HT-29 (cell line): ENCODE results near the gene ADAM10. TPM values are rescaled to one million over a fixed set of nuclear protein-coding genes. Genes with fewer than 3 reads are reported as not detected.

Source experiments
- DNase-seq: peaks from one replicate; pipeline ENCODE4 v3.0.0-alpha.2; 2015; ENCODE audit warnings: low spot score
- total RNA-seq: library from RNA; depleted of rRNA; stranded (reverse); fragments of >200 nt; shearing (Covaris generic); gene quantifications from 2 replicates; pipeline ENCODE4 v1.2.3, GENCODE V29; 2014

The ADAM10 gene
- total RNA-seq, 1 experiment from 2014 or later = 138 TPM

DNA sequence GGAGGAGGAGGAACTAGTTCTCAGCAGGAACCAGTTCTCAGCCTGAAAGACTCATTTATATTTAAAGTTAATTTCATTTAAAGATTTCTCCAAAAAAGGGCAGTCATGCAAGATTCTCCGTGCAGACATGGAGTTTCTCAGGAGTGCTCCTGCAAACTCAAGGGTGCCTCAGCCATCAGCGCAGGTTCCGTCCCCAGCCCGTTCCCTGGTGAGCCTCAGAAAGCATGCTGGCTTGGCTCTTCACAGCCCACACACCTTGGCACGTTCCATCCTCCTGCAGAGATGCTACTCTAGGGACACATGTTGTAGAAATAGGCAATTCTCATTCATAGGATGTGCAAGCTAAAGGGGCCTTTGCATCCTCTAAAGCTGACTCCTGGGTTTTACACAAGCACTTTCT is 194.7 kb downstream of the ADAM10 start:
- DNase-seq = no peak

DNA sequence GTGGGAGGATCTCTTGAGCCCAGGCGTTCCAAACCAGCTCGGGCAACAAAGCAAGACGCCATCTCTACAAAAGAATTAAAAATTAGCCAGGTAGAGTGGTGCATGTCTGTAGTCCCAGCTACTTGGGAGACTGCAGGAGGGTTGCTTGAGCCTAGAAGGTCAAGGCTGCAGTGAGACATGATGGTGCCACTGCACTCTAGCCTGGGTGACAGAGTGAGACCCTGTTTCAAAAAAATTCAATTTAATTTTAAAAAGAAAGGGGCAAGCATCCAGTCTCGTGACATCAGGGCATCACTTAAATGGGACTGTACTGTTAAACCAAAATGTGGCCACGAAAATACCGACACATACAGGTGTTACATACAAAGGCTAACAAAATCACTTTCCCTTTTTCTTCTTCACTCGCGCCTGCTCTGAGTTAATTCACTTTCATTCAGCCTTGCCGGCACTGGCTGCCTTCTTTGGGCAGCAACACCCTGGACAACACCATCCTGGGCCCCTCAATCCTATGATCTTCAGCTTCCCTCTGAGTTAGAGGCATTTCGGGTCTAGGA is 196.1 kb downstream of the ADAM10 start:
- DNase-seq = no peak

- no peak for DNase-seq
Measured at GRCh38 chr15:58552505-58553364, 196.8 kb downstream of the ADAM10 start.

GRCh38 chr15:58551764-58552504 is 197.6 kb downstream of the ADAM10 start:
- DNase-seq = no peak

DNA sequence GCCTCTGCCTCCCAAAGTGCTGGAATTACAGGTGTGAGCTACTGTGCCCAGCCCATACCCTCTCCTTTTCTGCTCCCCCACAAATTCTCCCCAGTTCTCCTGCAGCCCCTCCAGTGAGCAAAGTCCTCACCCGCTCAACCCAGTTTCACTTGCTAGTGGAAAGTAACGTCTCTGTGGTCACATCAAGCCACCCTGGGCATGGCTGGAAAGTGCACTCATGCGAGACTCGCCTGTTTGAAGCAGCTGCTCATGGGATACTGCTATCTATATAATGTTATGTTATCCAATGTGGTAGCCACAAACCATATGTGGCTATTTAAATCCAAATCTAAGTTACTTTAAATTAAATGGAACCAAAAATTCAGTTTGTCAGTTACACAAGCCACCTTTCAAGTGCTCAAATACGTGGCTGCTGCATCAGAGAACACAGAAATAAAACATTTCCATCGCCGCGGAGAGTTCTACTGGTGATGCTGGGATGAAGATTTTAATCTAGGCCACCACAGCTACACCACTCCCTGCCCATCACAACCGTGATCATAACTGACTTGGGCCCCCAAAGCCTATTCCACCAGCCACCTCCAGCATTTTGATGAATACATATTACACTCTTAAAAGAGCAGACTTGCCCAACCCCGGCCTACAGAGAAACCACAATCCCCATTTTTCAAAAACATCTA is 198.3 kb downstream of the ADAM10 start:
- DNase-seq = no peak

DNA sequence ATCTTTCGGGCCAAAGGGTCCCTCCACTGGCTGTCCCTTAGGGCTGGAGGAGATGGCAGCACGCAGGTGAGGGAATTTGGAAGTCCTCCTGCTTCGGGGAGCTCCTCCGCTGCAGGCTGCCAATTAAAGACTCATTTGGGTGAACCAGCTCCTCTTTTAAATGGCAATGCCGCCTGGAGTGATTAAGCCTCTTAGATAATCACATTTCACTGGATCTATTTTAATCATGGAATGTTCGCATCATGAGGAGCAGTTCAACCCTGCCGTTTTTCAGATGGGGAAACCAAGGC is 199.8 kb downstream of the ADAM10 start:
- no peak for DNase-seq

GRCh38 chr15:58549013-58549784 is 200.3 kb downstream of the ADAM10 start:
- DNase-seq = no peak

DNA sequence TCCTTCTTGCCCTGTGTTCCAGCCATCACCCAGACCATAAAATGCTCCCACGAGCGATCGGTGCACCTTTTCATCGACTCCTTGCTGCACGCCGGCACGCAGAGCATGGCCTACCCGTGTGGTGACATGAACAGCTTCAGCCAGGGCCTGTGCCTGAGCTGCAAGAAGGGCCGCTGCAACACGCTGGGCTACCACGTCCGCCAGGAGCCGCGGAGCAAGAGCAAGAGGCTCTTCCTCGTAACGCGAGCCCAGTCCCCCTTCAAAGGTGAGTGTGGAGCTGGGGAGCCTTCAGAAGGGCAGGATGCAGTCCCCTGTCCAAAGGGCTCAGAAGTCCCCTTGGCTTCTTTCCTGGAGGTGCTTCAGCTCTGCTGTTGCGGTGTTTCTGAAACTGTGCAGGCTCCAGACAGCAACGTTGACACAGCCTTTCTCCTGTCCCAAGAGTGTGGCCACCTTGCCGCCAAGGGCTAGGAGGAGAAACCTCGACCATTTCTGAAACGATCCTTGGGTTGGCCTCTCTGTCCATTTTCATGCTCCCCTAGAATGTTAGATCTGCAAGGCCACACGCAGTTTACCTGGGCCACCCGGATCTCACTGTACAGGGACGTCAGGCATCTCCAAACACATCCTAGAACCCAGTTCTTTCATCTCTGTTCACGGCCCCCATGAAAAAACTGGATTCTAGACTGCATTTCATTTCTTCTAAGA is 201.0 kb downstream of the ADAM10 start:
- DNase-seq = no peak

DNA sequence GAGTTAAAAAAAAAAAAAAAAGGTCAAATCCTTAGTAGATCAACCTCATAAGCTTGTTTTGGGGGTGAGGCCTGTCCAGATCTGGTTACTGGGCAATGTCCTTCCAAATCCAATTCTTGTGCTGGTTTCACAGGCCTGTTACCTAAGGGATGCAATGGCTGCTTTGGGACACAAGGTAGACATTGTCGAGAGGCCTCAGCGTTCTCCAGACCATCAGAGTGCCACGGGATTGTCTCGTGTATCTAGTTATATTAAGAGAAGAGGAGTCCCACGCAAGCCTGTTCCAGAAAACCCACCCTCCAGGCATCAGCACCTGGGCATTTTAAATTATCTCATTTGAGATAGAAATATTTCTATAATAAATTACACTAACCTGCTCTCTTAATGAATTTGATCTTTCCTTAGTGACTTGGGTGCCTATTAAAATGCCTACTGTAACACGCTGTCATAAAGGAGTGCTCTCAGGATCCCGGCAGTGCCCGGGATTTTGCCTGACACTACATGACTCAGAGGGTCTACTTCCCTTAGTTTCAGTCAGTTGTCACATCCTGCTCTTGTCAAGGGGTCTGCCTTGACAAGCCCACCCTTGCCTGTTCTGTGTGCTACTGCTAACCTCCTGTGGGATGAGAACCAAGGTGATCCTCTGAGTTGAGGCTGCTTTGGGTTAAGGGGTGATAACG is 201.7 kb downstream of the ADAM10 start:
- no peak for DNase-seq

GRCh38 chr15:58546635-58547627 is 202.6 kb downstream of the ADAM10 start:
- peak; percentile 45 for DNase-seq

- no peak for DNase-seq
Measured at GRCh38 chr15:58546066-58546591, 203.4 kb downstream of the ADAM10 start.

DNA sequence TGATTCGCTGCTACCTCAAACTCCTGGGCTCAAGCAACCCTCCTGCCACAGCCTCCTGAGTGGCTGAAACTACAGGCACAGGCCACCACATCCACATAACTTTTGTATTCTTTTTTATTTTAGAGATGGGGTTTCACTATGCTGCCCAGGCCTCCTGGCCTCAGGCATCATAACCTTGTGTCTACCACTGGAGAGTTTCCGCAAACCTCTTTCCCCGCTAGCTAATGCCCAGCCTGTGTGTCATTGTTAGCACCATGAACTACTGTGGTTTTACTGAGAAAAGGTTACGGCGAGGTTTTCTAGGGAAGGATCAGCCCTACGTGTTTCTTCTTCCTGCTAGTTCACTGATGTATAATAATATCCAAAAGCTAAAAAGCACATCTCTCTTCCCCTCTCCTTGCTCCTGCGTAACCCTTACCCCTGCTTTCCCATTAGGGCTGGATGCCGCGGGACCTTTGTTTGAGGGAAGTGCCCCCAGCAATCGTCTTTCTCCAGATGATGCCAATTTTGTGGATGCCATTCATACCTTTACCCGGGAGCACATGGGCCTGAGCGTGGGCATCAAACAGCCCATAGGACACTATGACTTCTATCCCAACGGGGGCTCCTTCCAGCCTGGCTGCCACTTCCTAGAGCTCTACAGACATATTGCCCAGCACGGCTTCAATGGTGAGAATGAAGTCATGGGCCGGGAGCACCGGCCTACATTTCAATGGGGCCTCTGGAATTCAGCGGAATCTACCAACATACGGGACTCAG is 204.0 kb downstream of the ADAM10 start:
- DNase-seq = no peak

GRCh38 chr15:58544756-58545155 is 204.8 kb downstream of the ADAM10 start:
- no peak for DNase-seq

- DNase-seq = no peak
Measured at GRCh38 chr15:58543664-58544335, 205.7 kb downstream of the ADAM10 start.

DNA sequence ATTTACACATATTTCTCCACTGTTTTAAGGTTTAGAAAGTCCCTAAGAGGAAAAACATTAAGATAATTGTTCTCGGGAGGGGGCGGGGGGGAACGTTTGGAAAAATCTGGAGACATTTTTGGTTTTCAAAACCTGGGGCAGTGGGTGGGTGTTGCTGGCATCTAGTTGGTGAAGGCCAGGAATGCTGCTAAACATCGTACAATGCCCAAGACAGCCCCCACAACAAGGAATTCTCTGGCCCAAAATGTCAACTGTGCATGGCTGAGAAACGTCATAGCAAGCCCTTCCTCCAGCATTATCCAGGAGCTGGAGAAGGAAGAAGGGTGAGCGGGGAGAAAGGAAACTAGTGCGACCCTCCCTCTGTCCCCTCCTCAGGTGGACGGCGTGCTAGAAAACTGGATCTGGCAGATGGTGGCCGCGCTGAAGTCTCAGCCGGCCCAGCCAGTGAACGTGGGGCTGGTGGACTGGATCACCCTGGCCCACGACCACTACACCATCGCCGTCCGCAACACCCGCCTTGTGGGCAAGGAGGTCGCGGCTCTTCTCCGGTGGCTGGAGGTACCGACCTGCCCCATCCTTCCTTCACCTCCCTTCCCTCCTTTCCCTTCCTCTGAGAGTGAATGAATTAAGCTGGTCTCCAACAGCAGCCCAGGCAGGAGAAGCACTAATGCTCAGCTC is 208.0 kb downstream of the ADAM10 start:
- DNase-seq = no peak

DNA sequence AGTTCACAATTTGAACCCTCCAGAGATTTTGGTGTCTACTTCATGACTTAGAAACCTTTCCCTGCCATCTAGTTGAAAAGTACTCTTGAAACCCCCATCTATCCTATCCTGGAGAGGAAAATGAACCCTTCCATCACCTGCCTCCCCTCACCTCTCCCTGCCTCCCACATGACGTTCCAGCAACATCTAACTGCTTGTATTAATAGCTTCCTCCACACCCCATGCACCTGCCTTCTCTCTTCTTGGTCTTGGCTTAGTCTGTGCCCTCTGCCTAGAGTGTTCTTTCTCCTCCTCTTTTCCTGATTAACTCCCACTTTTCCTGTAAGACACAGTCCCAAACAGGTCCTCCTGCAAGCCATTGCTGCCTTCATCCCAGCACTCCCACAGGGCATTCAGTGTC is 210.0 kb downstream of the ADAM10 start:
- DNase-seq = no peak

GRCh38 chr15:58538901-58539300 is 210.6 kb downstream of the ADAM10 start:
- no peak for DNase-seq
